Aorta (tissue), 5 donors: ENCODE data around the gene XYLT1. TPM values are rescaled to one million over a fixed set of nuclear protein-coding genes. Genes with fewer than 3 reads are reported as not detected.

Experiments
- ATAC-seq: fragments of 200-7000 bp; cut with Tn5 transposase; one replicate; pipeline ENCODE4 v1.9.1; 2022; ENCODE audit warnings: moderate library complexity; ENCODE audit not compliant: low FRiP score
- DNase-seq, 2 donors: peaks; one replicate each; pipeline ENCODE4 v3.0.0-alpha.2; 2020
- H3K27ac ChIP-seq, 2 donors: one replicate each; pipeline ENCODE4 v1.5.1; 2013; ENCODE audit warnings: low read length in 2 of 2, mild to moderate bottlenecking in 2 of 2, moderate library complexity in 2 of 2, control low read depth in 1 of 2, inconsistent platforms in 1 of 2, low read depth in 1 of 2
- H3K27me3 ChIP-seq, 2 donors: one replicate each; pipeline ENCODE4 v1.6.1; 2013; ENCODE audit warnings: control low read depth in 1 of 2, low read length in 1 of 2, mild to moderate bottlenecking in 1 of 2, moderate library complexity in 1 of 2; ENCODE audit not compliant: insufficient read depth in 2 of 2, control insufficient read depth in 1 of 2
- H3K36me3 ChIP-seq, 2 donors: one replicate each; pipeline ENCODE4 v1.6.1; 2013; ENCODE audit warnings: control low read depth in 1 of 2, low read length in 1 of 2, mild to moderate bottlenecking in 1 of 2; ENCODE audit not compliant: insufficient read depth in 2 of 2, control insufficient read depth in 1 of 2
- H3K4me1 ChIP-seq, 2 donors: one replicate each; pipeline ENCODE4 v1.6.1; 2013; ENCODE audit warnings: low read length in 2 of 2, control low read depth in 1 of 2, mild to moderate bottlenecking in 1 of 2, moderate library complexity in 1 of 2; ENCODE audit not compliant: insufficient read depth in 2 of 2, control insufficient read depth in 1 of 2
- H3K4me3 ChIP-seq, 2 donors: one replicate each; pipeline ENCODE4 v1.5.1; 2013; ENCODE audit warnings: low read length in 2 of 2, control low read depth in 1 of 2, mild to moderate bottlenecking in 1 of 2
- H3K9me3 ChIP-seq: one replicate; pipeline ENCODE4 v1.6.1; 2013; ENCODE audit warnings: mild to moderate bottlenecking, low read length; ENCODE audit not compliant: control insufficient read depth
- WGBS, 2 donors: extraction: QIAGEN DNeasy Blood & Tissue Kit; methylation state at CpG; one replicate each; pipeline ENCODE4 v1.1.7; 2013; 5-methylcytosine and 5-hydroxymethylcytosine counted together
- intact Hi-C, 2 donors: fragments of 100-400 bp; cut with DNase I; formaldehyde crosslinking; loops; one replicate each; pipeline versions ENCODE4 v1.14.2 to v1.15.0; 2022
- polyA plus RNA-seq, 2 donors: library from polyadenylated mRNA; stranded (reverse); fragments of 200-250 nt; gene quantifications; one replicate each; pipeline ENCODE4 v1.2.3, GENCODE V29; 2013
- total RNA-seq, 2 donors: library from RNA; stranded (reverse); fragmentation: NEBNext Ultra II Directional; extraction: Animal tissue kit (Norgen Biotek cat#: 25700); gene quantifications; one replicate each; pipeline ENCODE4 v1.2.1, GENCODE V29; 2021
- donor health status: healthy with polysubstance abuse.
- donor health status: Bipolar disorder and iron deficiency.
- donor health status: DM: no; HTN: no; CAD: no.
- donor health status: DM: no; HTN: no; CAD: no.
- donor health status: DM: yes; HTN: yes; CAD: no.

Gene XYLT1
- total and polyA plus RNA-seq, 4 donors = 1.3 to 15.9 (median 8.6) TPM

DNA sequence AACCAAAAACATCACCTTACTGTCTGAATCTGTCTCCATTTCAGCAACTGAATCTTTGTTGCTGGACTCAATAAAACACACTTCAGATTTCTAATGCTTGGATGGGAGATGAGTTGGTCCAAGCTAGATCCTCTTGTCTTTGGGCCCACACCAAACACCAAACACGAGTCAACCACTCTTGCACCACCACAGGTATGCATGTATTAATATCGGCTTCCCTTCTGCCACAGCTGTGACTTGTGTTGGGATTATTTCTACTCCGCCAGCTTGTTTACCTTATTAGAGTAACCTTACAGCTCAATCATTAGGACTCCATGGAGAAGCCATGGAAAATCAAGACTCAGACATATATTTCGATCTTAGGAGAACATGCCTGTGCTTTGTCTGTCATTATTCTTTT lies 49.9 kb downstream of the XYLT1 start:
- Histone ChIP-seq H3K4me3 (no peak overlapping the region), H3K9me3 (peaks cover 2% of the 10 kb centered on the region), H3K4me1 (no peaks in the 10 kb centered on the region), H3K36me3 (no peaks in the 10 kb centered on the region), H3K27ac (no peak overlapping the region), H3K27me3 (no peaks in the 10 kb centered on the region)
- DNase-seq = no peak
- intact Hi-C loops = no loop called here
- ATAC-seq = no peak
- 81 to 98% methylated on average over 4 of the region's 4 CpGs for WGBS, 2 donors

DNA sequence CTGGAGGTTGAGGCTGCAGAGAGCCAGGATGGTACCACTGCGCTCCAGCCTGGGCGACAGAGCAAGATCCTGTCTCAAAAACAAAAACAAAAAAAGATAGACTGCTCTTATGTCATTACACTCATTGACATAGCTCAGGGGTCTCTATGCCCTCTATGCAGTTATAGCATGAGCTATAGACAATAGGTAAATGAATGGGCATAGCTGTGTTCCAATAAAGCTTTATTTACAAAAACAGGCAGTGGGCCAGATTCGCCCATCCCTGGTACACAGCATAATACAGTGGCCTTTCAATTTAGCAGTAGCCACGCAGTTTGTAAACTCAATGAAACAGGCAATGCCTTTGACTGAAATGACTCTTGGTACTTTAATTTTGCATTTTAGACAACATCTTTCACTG lies 51.5 kb downstream of the XYLT1 start:
- DNase-seq (no peak), ATAC-seq (no peak)
- Histone ChIP-seq H3K4me3 (no peak overlapping the region), H3K36me3 (no peaks in the 10 kb centered on the region), H3K27ac (no peak overlapping the region), H3K27me3 (no peaks in the 10 kb centered on the region), H3K4me1 (no peaks in the 10 kb centered on the region), H3K9me3 (peaks cover 2% of the 10 kb centered on the region)
- WGBS, 2 donors = 96 to 98% methylated on average over 4 of the region's 4 CpGs
- intact Hi-C loops = loop anchor here (5.0 to 10.0 kb wide), 2 partner anchors 48 to 104 kb away; no protein-coding TSS in a partner anchor

DNA sequence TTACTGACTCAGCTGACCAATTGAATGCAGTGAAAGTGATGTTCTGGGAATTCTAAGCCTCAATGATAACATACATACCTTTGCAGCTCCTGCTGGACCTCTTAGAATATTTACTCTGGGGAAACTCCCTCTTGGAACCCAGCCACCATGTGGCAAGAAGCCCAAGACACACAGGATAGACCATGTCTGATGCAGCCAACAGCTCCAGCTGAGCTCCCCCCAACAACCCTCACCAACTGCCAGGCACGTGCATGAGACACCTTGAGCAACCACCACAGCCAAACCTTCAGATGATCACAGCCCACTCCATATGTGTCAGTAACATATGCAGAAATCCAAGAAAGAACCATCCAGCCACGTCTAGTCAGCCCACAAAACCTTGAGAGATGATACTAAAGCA lies 53.0 kb downstream of the XYLT1 start:
- no peak for ATAC-seq
- no peaks in the 10 kb centered on the region for H3K27me3 ChIP-seq
- 91 to 93% methylated on average over 2 of the region's 2 CpGs for WGBS, 2 donors
- peaks cover 2% of the 10 kb centered on the region for H3K9me3 ChIP-seq
- H3K4me3 ChIP-seq = no peak overlapping the region
- intact Hi-C loops = loop anchor here (5.0 to 10.0 kb wide), 2 partner anchors 50 to 103 kb away; no protein-coding TSS in a partner anchor
- no peaks in the 10 kb centered on the region for H3K36me3 ChIP-seq
- no peak overlapping the region for H3K27ac ChIP-seq
- no peak for DNase-seq
- no peaks in the 10 kb centered on the region for H3K4me1 ChIP-seq

DNA sequence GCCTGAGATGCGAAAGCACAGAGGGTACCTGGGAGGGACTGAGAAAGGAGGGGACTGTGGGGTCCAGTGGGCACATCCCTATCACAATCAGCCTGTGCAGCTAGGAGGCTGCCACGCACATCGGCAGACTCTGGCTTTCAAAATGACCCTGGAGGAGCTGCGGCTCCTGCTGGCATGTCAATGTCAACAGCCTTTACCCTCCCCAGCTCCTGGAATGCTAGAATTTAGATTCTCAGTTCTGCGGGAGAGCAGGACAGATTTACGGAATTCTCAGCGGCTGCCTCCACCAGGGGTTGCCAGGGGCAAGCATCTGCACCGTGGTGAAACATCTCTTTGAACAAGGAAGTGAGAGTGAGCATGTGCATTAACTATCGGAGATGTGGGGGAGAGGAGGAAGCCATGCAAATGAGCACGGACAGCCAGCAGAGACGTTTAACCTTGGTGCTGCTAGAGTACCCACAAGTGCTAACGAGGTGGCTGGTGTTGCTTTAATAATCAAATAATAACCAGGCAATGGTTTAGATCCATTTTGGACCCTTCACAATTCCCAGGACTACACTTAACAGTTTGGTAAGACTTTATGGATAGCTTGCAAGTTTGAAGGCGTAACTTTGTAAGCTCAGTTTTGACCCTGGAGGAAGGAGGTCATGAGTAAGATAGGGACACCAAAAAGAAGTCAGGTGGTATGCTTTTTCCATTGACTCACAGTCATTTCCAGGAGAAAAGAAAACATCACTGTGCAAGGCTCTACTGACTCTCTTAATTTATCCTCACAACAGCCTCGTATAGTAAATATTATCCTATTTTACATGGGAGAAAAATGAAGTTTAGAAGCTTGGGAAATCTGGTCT lies 54.1 kb downstream of the XYLT1 start:
- peak in 1 of 2 donors; percentile 63 for DNase-seq
- 57 to 58% methylated on average over 14 of the region's 14 CpGs for WGBS, 2 donors
- ATAC-seq = peak; percentile 5
- no peak overlapping the region for H3K4me3 ChIP-seq
- peaks cover 2% of the 10 kb centered on the region for H3K9me3 ChIP-seq
- no peaks in the 10 kb centered on the region for H3K27me3 ChIP-seq
- intact Hi-C loops = loop anchor here (5.0 to 10.0 kb wide), 2 partner anchors 51 to 102 kb away; no protein-coding TSS in a partner anchor
- H3K36me3 ChIP-seq = no peaks in the 10 kb centered on the region
- peaks cover 0 to 2% of the 10 kb centered on the region in 2 donors for H3K4me1 ChIP-seq
- no peak overlapping the region for H3K27ac ChIP-seq

DNA sequence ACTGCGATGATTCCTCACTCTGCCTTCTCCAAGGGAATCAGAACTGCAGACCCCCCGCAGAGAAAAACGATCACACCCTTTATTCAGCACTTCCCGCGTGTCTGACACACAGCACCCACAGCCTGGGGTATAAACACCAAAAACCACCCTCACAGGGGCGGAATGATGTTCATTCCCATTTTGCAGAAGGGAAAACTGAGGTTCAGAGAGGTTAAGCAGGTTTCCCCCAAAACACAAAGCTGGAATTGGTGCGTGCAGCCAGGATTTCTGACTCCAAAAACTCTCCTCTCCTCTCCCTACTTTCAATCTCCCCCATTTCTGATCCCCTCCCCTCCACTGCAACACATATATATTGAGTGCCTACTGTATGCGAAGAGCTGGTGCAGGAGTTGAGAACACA lies 55.8 kb downstream of the XYLT1 start:
- Histone ChIP-seq H3K27me3 (no peaks in the 10 kb centered on the region), H3K9me3 (no peaks in the 10 kb centered on the region), H3K4me3 (no peak overlapping the region), H3K27ac (no peak overlapping the region), H3K36me3 (no peaks in the 10 kb centered on the region), H3K4me1 (peaks cover 0 to 2% of the 10 kb centered on the region in 2 donors)
- WGBS, 2 donors = 93 to 96% methylated on average over 8 of the region's 8 CpGs
- no peak for DNase-seq
- intact Hi-C loops = loop anchor here (5.0 to 10.0 kb wide), 2 partner anchors 52 to 100 kb away; no protein-coding TSS in a partner anchor
- no peak for ATAC-seq

DNA sequence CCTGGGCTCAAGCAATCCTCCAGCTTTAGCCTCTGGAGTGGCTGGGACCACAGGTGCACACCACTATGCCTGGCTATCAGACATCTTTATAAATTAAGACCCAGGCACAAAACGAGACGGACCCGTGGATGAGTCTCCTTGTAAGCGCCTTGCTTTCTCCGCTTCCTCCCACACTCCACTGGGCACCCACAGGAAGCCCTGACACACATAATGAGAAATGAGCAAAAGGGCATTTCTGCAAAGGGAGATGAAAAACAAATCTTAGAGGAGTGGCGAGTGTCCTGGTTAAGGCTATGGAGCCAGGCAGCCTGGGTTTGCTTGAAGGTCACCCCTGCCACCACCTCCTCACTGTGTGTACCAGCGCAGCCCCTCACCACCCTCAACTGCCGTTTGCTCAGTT lies 56.3 kb downstream of the XYLT1 start:
- ATAC-seq (no peak), DNase-seq (no peak)
- Histone ChIP-seq H3K27ac (no peak overlapping the region), H3K27me3 (no peaks in the 10 kb centered on the region), H3K4me3 (no peak overlapping the region), H3K4me1 (peaks cover 0 to 2% of the 10 kb centered on the region in 2 donors), H3K9me3 (no peaks in the 10 kb centered on the region), H3K36me3 (no peaks in the 10 kb centered on the region)
- intact Hi-C loops = loop anchor here in 1 of 2 donors (10.0 kb wide), 1 partner anchor 100 kb away; no protein-coding TSS in a partner anchor
- WGBS, 2 donors = 86 to 90% methylated on average over 8 of the region's 8 CpGs

DNA sequence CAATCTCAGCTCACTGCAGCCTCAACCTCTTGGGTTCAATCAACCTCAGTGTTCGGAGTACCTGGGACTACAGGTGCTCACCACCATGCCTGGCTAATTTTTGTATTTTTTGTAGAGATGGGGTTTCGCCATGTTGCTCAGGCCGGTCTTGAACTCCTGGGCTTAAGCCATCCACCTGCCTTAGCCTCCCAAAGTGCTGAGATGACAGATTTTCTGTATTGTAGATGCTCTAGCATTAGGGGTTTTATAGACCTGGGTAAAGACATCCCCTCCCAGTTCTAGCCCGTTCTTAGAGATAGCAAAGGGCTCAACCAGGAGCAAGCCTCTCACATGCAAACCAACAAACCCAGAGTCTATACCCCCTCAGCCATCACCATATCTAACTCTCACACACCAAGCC lies 57.3 kb downstream of the XYLT1 start:
- intact Hi-C loops = loop anchor here in 1 of 2 donors (10.0 kb wide), 1 partner anchor 99 kb away; no protein-coding TSS in a partner anchor
- H3K27ac ChIP-seq = peak overlapping the region in 1 of 2 donors; percentile 14
- peaks cover 0 to 2% of the 10 kb centered on the region in 2 donors for H3K4me1 ChIP-seq
- H3K9me3 ChIP-seq = no peaks in the 10 kb centered on the region
- H3K27me3 ChIP-seq = no peaks in the 10 kb centered on the region
- no peak for DNase-seq
- 94 to 95% methylated on average over 4 of the region's 4 CpGs for WGBS, 2 donors
- no peaks in the 10 kb centered on the region for H3K36me3 ChIP-seq
- H3K4me3 ChIP-seq = no peak overlapping the region
- ATAC-seq = no peak

DNA sequence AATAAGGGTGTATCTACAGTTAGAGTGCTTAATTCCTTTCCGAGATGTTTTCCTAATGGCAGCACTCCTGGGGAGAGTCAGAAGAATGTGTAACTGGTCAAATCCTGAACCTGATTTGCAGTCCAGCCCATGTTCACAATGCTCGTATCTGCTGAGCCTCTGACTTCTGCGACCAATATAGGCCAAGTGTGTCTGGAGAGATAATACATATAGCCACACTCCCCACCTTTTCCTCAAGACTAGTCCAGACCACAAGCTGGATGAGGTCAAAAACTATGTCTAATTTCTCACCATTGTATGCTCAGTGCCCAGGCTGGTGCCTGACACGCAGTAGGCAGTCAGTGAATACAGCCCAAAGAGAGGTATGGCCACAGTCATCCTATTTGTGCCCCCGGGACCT lies 58.0 kb downstream of the XYLT1 start:
- Histone ChIP-seq H3K36me3 (no peaks in the 10 kb centered on the region), H3K27me3 (no peaks in the 10 kb centered on the region), H3K27ac (peak overlapping the region in 1 of 2 donors; percentile 98), H3K9me3 (no peaks in the 10 kb centered on the region), H3K4me3 (no peak overlapping the region), H3K4me1 (peaks cover 0 to 2% of the 10 kb centered on the region in 2 donors)
- intact Hi-C loops = loop anchor here in 1 of 2 donors (10.0 kb wide), 1 partner anchor 98 kb away; no protein-coding TSS in a partner anchor
- WGBS, 2 donors = 60% methylated on average over 5 of the region's 5 CpGs
- no peak for DNase-seq
- ATAC-seq = no peak
